ENCODE data around the gene ZNF830.
"Not testable (repeated sequence)": the region's sequence is repeated elsewhere in the genome, so short reads cannot be mapped to it uniquely, and the experiment has no call there.

Gene ZNF830

GRCh38 chr17:34993031-34993430 lies 31.7 kb downstream of the ZNF830 start:
- DNase-seq: no peak

GRCh38 chr17:34996422-34997285 lies 35.3 kb downstream of the ZNF830 start:
- no peak for DNase-seq

GRCh38 chr17:34997355-34997862 lies 36.1 kb downstream of the ZNF830 start:
- peak; percentile 81 for DNase-seq

GRCh38 chr17:34998205-34998604 lies 36.9 kb downstream of the ZNF830 start:
- peak; percentile 62 for DNase-seq

GRCh38 chr17:34999456-34999855 lies 38.1 kb downstream of the ZNF830 start:
- DNase-seq: no peak

- DNase-seq: not testable (repeated sequence)
Measured at GRCh38 chr17:35000965-35001364, 39.6 kb downstream of the ZNF830 start.

GRCh38 chr17:35001549-35001948 lies 40.2 kb downstream of the ZNF830 start:
- no peak for DNase-seq

GRCh38 chr17:35002876-35003551 lies 41.7 kb downstream of the ZNF830 start:
- DNase-seq: no peak

- DNase-seq: no peak
Measured at GRCh38 chr17:35003778-35004177, 42.4 kb downstream of the ZNF830 start.

GRCh38 chr17:35006345-35006744 lies 45.0 kb downstream of the ZNF830 start:
- no peak for DNase-seq

GRCh38 chr17:35006961-35007360 lies 45.6 kb downstream of the ZNF830 start:
- DNase-seq: no peak

- DNase-seq: no peak
Measured at GRCh38 chr17:35010093-35010492, 48.8 kb downstream of the ZNF830 start.

- peak; percentile 5 for DNase-seq
Measured at GRCh38 chr17:35011671-35012216, 50.4 kb downstream of the ZNF830 start.
